ENCODE results near the gene DOCK3.
"Not testable (repeated sequence)": the region's sequence is repeated elsewhere in the genome, so short reads cannot be mapped to it uniquely, and the experiment has no call there.

Gene DOCK3

GRCh38 chr3:50994537-50994936 lies 319.8 kb downstream of the DOCK3 start:
- no peak for DNase-seq

GRCh38 chr3:50995085-50995824 lies 320.5 kb downstream of the DOCK3 start:
- no peak for DNase-seq

- no peak for DNase-seq
Measured at GRCh38 chr3:51002495-51002894, 327.8 kb downstream of the DOCK3 start.

GRCh38 chr3:51004235-51004634 lies 329.5 kb downstream of the DOCK3 start:
- DNase-seq = no peak

GRCh38 chr3:51024121-51024520 lies 349.4 kb downstream of the DOCK3 start:
- DNase-seq = no peak

- DNase-seq = peak; percentile 63
Measured at GRCh38 chr3:51024765-51025632, 350.3 kb downstream of the DOCK3 start.

- DNase-seq = no peak
Measured at GRCh38 chr3:51031666-51032065, 356.9 kb downstream of the DOCK3 start.

- DNase-seq = no peak
Measured at GRCh38 chr3:51035630-51036029, 360.9 kb downstream of the DOCK3 start.

- DNase-seq = no peak
Measured at GRCh38 chr3:51044982-51045381, 370.3 kb downstream of the DOCK3 start.

- no peak for DNase-seq
Measured at GRCh38 chr3:51052562-51052961, 377.8 kb downstream of the DOCK3 start.

- DNase-seq = no peak
Measured at GRCh38 chr3:51057121-51057520, 382.4 kb downstream of the DOCK3 start.

GRCh38 chr3:51063053-51063452 lies 388.3 kb downstream of the DOCK3 start:
- DNase-seq = no peak

- DNase-seq = no peak
Measured at GRCh38 chr3:51075221-51075775, 400.6 kb downstream of the DOCK3 start.

- DNase-seq = no peak
Measured at GRCh38 chr3:51082363-51082762, 407.6 kb downstream of the DOCK3 start.

- DNase-seq = no peak
Measured at GRCh38 chr3:51083490-51083889, 408.8 kb downstream of the DOCK3 start.

- DNase-seq = not testable (repeated sequence)
Measured at GRCh38 chr3:51092141-51092540, 417.4 kb downstream of the DOCK3 start.

- DNase-seq = not testable (repeated sequence)
Measured at GRCh38 chr3:51094838-51095237, 420.1 kb downstream of the DOCK3 start.

- DNase-seq = no peak
Measured at GRCh38 chr3:51099794-51100535, 425.2 kb downstream of the DOCK3 start.

GRCh38 chr3:51100536-51100851 lies 425.8 kb downstream of the DOCK3 start:
- DNase-seq = no peak

- no peak for DNase-seq
Measured at GRCh38 chr3:51102396-51102795, 427.7 kb downstream of the DOCK3 start.

- DNase-seq = no peak
Measured at GRCh38 chr3:51106242-51106876, 431.6 kb downstream of the DOCK3 start.

GRCh38 chr3:51110586-51110985 lies 435.9 kb downstream of the DOCK3 start:
- DNase-seq = no peak

GRCh38 chr3:51122944-51123343 lies 448.2 kb downstream of the DOCK3 start:
- DNase-seq = no peak

Data from activated CD4-positive, alpha-beta T cell treated with anti-CD3 and anti-CD28 coated beads for 1 hour (primary cell).